Ascending aorta (tissue), 2 donors: ENCODE measurements around the gene SIGLEC10. TPM values are rescaled to one million over a fixed set of nuclear protein-coding genes. Genes with fewer than 3 reads are reported as not detected.
"Not testable (repeated sequence)": the region's sequence is repeated elsewhere in the genome, so short reads cannot be mapped to it uniquely, and the experiment has no call there.

ENCODE experiments used
- DNase-seq, 2 donors: peaks; one replicate each; pipeline ENCODE4 v3.0.0-alpha.2; 2019; ENCODE audit warnings: low spot score in 2 of 2
- H3K27ac ChIP-seq, 2 donors: fragments of 200-600 bp; sonication (generic); one replicate each; pipeline ENCODE4 v1.5.1; 2016 to 2017; ENCODE audit warnings: mild to moderate bottlenecking in 1 of 2
- H3K27me3 ChIP-seq: fragments of 200-600 bp; sonication (generic); one replicate; pipeline ENCODE4 v1.5.1; 2017
- H3K36me3 ChIP-seq, 2 donors: fragments of 200-600 bp; sonication (generic); one replicate each; pipeline ENCODE4 v1.5.1; 2016
- H3K4me1 ChIP-seq, 2 donors: fragments of 200-600 bp; sonication (generic); one replicate each; pipeline ENCODE4 v1.5.1; 2016 to 2017; ENCODE audit warnings: mild to moderate bottlenecking in 1 of 2
- H3K4me3 ChIP-seq, 2 donors: fragments of 200-600 bp; sonication (generic); one replicate each; pipeline ENCODE4 v1.5.1; 2016 to 2017; ENCODE audit warnings: mild to moderate bottlenecking in 1 of 2
- H3K9me3 ChIP-seq, 2 donors: fragments of 200-600 bp; sonication (generic); one replicate each; pipeline ENCODE4 v1.5.1; 2016
- CTCF ChIP-seq, 3 experiments: fragments of 200-600 bp in 2 of 3; fragments of 450-650 bp in 1 of 3; sonication (generic) in 2 of 3; IDR thresholded peaks; one replicate each; pipeline ENCODE4 v1.5.1; 2016 to 2019; ENCODE audit warnings: antibody characterized with exemption in 3 of 3, mild to moderate bottlenecking in 1 of 3, moderate library complexity in 1 of 3
- intact Hi-C: fragments of 100-400 bp; cut with DNase I; formaldehyde crosslinking; loops from one replicate; pipeline ENCODE4 v1.15.1; 2023
- total RNA-seq: library from RNA; depleted of rRNA; stranded (reverse); fragments of >200 nt; gene quantifications from one replicate; pipeline ENCODE4 v1.1.0, GENCODE V29; 2016

Gene SIGLEC10
- total RNA-seq, 1 donor from 2014 or later = 5.4 TPM

GRCh38 chr19:51456541-51457290, 39.3 kb upstream of the SIGLEC10 start:
- DNase-seq = peak in 1 of 2 donors; percentile 44
- Histone ChIP-seq H3K4me3 (no peak overlapping the region), H3K4me1 (no peaks in the 10 kb centered on the region), H3K9me3 (no peaks in the 10 kb centered on the region), H3K36me3 (no peaks in the 10 kb centered on the region), H3K27me3 (no peaks in the 10 kb centered on the region), H3K27ac (no peak overlapping the region)
- TF ChIP-seq CTCF (IDR thresholded peaks at IDR 0.05) = no peak
- intact Hi-C loops = no loop called here

GRCh38 chr19:51450730-51451307, 33.4 kb upstream of the SIGLEC10 start:
- Histone ChIP-seq H3K4me1 (no peaks in the 10 kb centered on the region), H3K9me3 (no peaks in the 10 kb centered on the region), H3K27ac (no peak overlapping the region), H3K27me3 (no peaks in the 10 kb centered on the region), H3K36me3 (no peaks in the 10 kb centered on the region), H3K4me3 (no peak overlapping the region)
- DNase-seq = peak in 1 of 2 donors; percentile 12
- TF ChIP-seq CTCF (IDR thresholded peaks at IDR 0.05) = no peak
- intact Hi-C loops = no loop called here

GRCh38 chr19:51448411-51449016, 31.1 kb upstream of the SIGLEC10 start:
- peak in 1 of 2 donors; percentile 38 for DNase-seq
- intact Hi-C loops = no loop called here

GRCh38 chr19:51448011-51448410, 30.6 kb upstream of the SIGLEC10 start:
- H3K4me3 ChIP-seq = no peak overlapping the region
- no peaks in the 10 kb centered on the region for H3K9me3 ChIP-seq
- H3K4me1 ChIP-seq = no peaks in the 10 kb centered on the region
- H3K36me3 ChIP-seq = no peaks in the 10 kb centered on the region
- intact Hi-C loops = no loop called here
- peak in 1 of 2 donors; percentile 24 for DNase-seq
- H3K27me3 ChIP-seq = no peaks in the 10 kb centered on the region
- TF ChIP-seq CTCF (IDR thresholded peaks at IDR 0.05) = no peak
- H3K27ac ChIP-seq = no peak overlapping the region

More at GRCh38 chr19:51448411-51449016, 31.1 kb upstream of the SIGLEC10 start:
- Histone ChIP-seq H3K27ac (no peak overlapping the region), H3K27me3 (no peaks in the 10 kb centered on the region), H3K4me3 (no peak overlapping the region), H3K36me3 (no peaks in the 10 kb centered on the region), H3K9me3 (no peaks in the 10 kb centered on the region), H3K4me1 (no peaks in the 10 kb centered on the region)
- TF ChIP-seq CTCF (IDR thresholded peaks at IDR 0.05) = no peak

- intact Hi-C loops, H3K27ac ChIP-seq, H3K9me3 ChIP-seq, H3K4me1 ChIP-seq, H3K36me3 ChIP-seq, H3K27me3 ChIP-seq, H3K4me3 ChIP-seq: not testable (repeated sequence)
- DNase-seq = peak in 1 of 2 donors; percentile 9
These were observed 30.1 kb upstream of the SIGLEC10 start for GRCh38 chr19:51447510-51447909.
